GM21723 (cell line): ENCODE measurements around the gene TNS2.
"Not testable (repeated sequence)": the region's sequence is repeated elsewhere in the genome, so short reads cannot be mapped to it uniquely, and the experiment has no call there.

Source experiments
- ATAC-seq: cut with Tn5 transposase; IDR thresholded peaks from one replicate; pipeline ENCODE4 v1.9.1; 2021; ENCODE audit warnings: mild to moderate bottlenecking, moderate library complexity; ENCODE audit not compliant: unreplicated experiment

The TNS2 gene

DNA sequence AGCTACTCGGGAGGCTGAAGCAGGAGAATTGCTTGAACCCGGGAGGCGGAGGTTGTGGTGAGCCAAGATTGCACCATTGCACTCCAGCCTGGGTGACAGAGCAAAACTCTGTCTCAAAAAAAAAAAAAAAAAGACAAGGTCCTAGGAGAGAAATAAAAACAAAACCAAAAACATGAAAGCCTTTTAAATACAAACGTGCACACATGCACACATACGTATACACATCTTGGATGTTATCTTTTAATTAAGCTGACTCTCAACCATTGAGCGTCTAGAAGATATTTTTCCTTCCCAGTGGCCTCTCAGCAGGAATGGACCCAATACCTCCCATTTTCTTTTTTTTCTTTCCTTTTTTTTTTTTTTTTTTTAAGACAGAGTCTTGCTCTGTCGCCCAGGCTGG lies 62.6 kb downstream of the TNS2 start:
- ATAC-seq: not testable (repeated sequence)

DNA sequence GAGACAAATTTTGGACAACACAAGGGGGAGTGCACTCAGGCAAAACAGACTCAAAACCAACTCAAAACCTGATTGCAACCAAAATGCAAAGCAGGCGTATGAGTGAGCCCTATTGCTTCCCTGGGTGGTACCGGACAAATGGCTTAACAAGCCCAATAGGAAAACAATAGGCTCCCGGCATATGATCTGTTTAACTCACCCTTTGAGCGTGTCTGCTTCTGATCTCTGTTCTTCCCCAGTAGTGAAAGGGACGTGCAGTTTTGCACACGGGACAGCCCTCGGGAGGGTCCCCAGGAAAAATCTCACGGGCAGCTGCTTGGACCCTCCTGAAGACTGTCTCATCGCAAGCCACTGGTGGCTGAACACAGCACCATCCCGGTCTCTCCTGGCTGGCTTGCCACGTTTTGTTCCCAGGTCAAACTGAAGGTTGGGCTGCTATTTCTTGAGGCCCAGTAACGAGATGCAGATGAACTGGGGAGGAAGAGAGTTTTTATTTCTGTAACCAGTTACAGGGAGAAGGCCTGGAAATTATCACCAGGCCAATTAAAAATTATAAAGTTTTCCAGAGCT lies 63.4 kb downstream of the TNS2 start:
- ATAC-seq: no peak

GRCh38 chr12:53113951-53114350 lies 64.1 kb downstream of the TNS2 start:
- no peak for ATAC-seq
